NT2/D1 (cell line): ENCODE data around the gene FMNL2.

Source experiments
- SUZ12 ChIP-seq: IDR thresholded peaks from 2 replicates; pipeline ENCODE4 v1.6.1; 2011; ENCODE audit not compliant: insufficient read length, insufficient read depth; ENCODE audit errors: extremely low read depth
- YY1 ChIP-seq: IDR thresholded peaks from 2 replicates; pipeline ENCODE4 v1.6.1; 2011; ENCODE audit not compliant: insufficient read length, insufficient read depth
- ZNF274 ChIP-seq: IDR thresholded peaks from 2 replicates; pipeline ENCODE4 v1.6.1; 2011; ENCODE audit warnings: mild to moderate bottlenecking, low read depth, low read length

DNA sequence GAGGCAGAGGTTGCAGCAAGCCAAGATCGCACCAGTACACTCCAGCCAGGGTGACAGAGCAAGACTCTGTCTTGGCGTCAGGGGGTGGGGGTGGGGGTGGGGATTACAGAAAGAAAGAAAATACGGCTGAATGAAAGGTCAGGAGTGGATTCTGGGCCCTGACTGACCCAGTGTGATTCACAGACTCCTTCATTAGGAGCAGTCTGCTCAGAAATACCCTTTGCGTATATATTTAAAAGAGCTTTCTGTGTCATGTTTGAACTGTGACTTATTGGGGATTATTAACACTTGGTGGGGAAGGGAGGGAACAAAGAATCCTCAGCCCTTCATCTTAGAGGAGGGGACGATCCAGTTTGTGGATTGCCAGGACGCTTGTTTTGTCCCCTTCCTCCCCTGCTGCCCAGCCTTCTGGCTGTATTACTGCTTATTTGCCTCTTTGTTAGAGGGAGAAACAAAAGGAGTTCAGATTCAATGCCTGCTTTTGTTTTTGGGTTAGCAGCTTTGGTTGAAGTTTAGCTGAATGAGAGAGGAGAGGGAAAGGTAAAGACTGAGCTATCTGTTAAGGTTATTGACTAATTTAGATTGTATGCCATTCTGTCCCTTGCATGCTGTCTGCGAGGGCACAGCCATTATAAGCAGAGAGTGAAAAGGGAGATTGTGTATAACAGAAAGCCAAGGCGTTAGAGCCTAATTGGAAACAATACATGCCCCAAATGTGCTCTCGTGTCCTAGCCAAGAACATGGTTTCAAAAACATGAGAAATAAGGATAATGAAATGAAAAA, 118.3 kb downstream of the FMNL2 start:
- TF ChIP-seq ZNF274 (no peak), YY1 (no peak), SUZ12 (no peak)
